Measurements from ENCODE around the gene TP73.

TP73 gene

DNA sequence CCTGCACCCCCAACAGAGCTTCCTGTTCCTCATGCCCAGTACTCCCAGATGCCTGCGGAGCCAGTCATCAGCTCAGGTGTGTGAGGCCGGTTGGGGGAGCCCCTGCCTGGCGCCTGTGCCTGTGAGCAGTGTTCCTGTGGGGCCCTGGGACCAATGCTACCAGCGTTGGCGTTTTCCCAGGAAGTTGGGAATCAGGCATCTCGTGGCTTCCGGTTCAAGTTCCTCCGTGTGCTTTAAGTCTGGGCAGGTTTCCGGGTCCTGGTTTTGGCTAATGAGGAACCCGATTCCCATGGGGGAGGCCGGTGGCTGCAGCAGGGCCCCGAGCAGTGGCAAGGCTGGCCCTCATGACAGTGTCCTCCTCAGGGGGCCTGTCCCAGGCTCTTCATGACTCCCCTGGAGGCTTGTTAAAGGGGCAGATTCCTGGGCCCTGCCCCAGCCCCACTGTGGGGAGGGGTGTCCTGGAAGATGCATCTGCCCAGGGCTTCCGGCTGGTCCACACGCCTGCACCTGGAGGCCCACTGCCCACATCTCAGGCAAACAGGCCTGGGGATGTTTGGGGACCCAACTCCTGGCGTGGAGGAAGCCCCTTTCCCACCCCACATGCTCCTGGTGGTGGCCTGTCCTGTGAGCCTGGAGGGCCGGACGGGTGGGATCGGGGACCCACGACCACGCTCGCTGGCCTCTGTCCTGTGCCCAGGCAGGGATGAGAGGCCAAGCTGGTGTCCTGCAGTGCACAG is 26.2 kb downstream of the TP73 start:
- in situ Hi-C loops (cut with HindIII; ENCODE audit: low pct_ligation_motif_present, low pct_unique_long_range_greater_than_20kb, low sequenced_read_pairs): no loop called here
- no peak for DNase-seq

DNA sequence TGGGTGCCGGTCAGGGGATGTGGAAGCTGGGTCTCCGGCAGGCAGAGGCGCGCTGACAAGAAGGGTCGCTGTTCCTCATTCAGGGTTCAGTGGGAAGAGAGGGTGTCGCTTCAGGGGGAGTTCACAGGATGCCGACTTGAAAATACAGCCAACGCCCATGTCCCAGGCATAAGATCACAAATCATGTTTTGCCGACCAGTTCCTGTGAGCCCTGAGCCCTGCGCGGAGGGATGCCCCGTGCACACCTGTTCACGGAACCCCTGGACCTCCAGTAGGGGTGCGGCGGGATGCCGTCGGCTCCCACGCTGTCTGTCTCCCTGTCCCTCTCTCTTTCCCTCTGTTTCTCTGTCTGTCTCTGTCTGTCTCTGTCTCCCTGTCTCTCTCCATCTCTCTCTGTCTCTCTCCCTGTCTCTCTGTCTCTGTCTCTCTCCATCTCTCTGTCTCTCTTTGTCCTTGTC is 26.8 kb downstream of the TP73 start:
- no peak for DNase-seq
- in situ Hi-C loops (cut with HindIII; ENCODE audit: low pct_ligation_motif_present, low pct_unique_long_range_greater_than_20kb, low sequenced_read_pairs): no loop called here

DNA sequence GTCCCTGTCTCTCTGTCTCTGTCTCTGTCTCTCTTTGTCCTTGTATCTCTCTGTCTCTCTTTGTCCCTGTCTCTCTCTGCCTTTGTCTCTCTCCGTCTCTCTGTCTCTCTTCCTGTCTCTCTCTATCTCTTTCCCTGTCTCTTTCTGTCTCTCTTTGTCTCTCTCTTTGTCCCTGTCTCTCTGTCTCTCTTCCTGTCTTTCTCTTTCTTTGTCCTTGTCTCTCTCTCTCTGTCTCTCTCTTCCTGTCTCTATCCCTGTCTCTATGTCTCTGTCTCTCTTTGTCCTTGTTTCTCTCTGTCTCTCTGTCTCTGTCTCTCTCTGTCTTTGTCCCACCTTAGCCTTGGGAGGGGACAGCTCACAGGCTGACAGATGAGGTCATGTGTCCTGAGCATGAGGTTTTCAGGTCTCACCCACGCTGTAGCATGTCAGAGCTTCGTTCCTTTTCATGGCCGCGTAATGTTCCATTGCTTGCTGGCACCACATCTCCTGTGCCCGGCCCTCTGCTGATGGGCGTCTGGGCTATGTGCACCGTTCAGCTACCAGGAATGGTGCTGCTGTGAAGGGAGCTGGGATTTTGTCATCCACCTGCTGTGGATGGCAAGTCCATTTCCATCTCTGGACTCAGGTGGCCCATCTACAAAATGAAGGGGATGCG is 27.6 kb downstream of the TP73 start:
- DNase-seq: no peak
- in situ Hi-C loops (cut with HindIII; ENCODE audit: low pct_ligation_motif_present, low pct_unique_long_range_greater_than_20kb, low sequenced_read_pairs): no loop called here

DNA sequence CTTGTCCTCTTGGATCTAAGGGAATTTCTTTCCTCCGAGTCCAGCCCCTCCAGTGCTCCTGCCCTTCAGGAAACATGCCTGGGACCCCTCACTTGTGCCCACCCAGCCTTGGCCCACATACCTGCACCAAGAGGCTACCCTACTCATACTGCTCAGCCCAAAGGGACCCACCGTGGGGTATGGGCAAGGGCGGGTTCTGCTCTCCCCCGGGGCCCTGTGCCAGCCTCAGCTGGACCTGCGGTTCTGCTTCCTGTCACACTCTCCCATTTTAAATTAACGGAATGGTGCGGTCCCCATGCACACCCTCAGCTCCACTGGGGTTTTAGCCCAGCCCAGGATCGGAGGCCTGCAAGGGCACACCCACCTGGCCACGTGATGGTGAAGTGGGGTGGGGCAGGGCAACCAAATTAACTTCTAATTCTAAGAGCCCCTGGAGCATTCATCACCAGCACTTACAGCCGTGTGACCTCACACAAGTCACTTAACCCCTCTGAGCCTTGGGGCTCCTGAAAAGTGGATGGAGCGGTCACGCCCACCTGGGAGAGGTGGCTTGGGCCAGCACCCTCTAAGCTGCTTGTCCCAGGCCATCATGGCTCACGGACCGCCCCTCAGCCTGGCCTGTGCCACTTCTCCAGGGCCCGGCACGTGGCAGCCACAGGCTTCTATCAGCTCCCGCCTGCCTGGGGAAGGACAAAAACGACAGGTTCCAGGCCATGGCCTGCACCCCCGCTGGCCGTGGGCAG is 28.3 kb downstream of the TP73 start:
- in situ Hi-C loops (cut with HindIII; ENCODE audit: low pct_ligation_motif_present, low pct_unique_long_range_greater_than_20kb, low sequenced_read_pairs): no loop called here
- DNase-seq: no peak

DNA sequence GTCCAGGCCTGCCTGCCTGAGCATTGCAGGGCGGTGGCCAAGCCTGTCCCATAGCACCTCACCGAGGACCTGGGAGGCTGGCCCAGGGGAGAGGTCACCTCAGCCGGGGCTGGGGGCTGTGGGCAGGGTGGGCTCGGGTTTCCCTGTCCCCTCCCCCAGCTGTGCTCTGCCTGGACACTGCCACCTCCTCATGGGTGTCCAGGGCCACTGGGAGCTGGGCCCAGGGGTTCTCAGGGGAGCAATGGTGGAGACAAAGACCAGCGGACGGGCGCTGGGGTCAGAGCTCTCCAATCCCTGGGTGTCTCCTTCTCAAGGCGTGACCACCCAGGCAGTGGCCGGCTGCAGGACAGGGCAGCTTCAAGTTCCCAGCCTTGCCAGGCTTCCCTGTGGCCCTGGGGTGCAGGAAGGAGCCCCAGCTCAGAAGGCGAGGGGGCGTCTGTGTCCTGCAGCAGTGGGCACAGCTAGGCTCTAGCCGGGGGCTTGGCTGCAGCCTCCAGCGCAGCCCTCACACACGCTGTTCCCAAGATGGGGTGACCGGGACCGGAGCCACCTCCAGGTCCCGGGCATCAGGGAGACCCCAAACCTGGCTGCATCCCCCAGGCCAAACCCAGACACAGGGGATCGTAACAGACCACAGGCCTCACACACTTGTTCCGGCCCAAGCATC is 29.0 kb downstream of the TP73 start:
- in situ Hi-C loops (cut with HindIII; ENCODE audit: low pct_ligation_motif_present, low pct_unique_long_range_greater_than_20kb, low sequenced_read_pairs): no loop called here
- DNase-seq: no peak

DNA sequence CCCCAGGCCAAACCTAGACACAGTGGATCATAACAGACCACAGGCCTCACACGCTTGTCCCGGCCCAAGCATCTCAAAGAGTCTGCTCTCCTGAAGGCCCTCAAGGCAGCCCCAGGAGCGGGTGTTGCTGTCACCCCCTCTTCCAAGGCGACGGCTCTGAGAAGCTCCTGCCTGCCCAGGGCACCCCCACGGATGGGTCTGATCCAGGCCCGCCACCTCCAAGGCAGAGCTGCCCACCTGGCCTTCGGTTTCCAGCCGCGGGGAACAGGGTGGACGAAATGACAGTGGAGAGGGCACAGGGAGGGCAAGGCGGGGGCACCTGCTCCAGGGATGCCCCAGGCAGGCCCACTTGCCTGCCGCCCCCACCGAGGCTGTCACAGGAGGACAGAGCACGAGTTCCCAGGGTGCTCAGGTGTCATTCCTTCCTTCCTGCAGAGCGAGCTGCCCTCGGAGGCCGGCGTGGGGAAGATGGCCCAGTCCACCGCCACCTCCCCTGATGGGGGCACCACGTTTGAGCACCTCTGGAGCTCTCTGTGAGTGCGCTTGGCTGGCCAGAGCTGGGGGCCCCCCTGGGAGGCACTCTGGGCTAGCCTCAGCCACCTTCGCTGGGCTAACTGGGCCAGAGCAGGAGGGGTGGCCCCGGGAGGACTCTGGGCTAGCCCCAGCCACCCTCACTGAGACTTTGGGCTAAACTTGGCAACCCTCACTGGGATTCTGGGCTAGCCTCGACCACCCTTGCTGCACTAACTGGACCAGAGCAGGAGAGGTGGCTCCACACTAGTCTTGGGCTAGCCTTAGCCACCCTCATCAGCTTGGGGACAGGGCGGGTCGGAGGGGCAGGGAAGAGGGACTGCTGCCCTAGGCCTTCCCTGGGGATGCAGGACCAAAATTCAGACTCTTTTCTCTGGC is 29.8 kb downstream of the TP73 start:
- in situ Hi-C loops (cut with HindIII; ENCODE audit: low pct_ligation_motif_present, low pct_unique_long_range_greater_than_20kb, low sequenced_read_pairs): no loop called here
- DNase-seq: no peak

DNA sequence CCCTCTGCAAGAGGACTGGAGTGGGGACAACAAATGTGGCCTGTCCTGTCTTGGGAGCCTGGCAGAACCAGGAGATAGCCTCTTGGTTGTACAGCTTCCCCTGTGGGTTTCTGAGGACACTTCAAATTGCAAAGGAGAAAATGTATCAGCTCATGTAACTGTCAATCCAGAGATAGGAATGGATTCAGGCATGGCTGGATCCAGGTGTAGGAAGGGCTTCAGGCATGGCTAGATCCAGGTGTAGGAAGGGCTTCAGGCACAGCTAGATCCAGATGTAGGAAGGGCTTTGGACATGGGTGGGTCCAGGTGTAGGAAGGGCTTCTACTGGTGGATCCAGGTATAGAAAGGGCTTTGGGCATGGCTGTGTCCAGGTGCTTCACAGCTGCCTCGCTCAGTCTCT is 30.9 kb downstream of the TP73 start:
- in situ Hi-C loops (cut with HindIII; ENCODE audit: low pct_ligation_motif_present, low pct_unique_long_range_greater_than_20kb, low sequenced_read_pairs): no loop called here
- DNase-seq: no peak

DNA sequence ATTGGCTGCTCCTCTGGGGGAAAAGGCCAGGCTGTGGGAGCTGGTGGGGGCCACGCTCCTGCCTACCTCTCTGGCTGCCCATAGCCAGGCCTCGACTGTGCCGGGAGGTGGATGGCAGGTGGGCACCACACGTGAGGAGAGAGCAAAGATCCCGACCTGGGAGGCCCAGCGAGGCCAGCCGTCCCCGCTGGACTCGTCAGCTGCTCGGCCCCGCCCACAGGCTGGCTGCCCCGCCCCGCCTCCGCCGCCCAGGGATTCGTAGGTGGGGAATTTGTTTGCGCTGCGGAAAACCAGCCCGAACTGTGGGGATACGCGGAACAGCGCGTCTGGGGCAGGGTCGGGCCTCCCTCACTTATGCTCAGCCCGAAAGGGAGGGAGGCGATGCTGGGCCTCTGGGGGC is 31.7 kb downstream of the TP73 start:
- no peak for DNase-seq
- in situ Hi-C loops (cut with HindIII; ENCODE audit: low pct_ligation_motif_present, low pct_unique_long_range_greater_than_20kb, low sequenced_read_pairs): no loop called here

DNA sequence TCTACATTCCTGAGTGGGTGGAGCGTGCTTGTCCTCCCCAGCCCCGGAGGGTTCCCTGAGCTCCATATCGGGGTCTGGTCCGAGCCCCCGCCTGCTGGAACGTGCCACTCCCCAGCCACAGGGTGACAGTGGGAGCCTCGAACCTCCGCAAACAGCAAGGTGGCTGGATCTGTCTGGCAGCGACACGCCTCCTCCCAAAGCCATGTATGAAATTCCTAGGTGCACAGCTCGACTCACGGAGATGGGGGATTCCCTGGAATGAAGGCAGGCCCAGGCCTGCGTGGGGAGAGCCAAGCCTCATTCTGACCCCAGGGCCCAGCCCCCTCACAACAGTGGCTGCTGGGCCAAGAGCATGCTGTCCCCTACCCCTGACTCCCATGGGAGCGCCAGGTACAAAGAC is 32.9 kb downstream of the TP73 start:
- no peak for DNase-seq
- in situ Hi-C loops (cut with HindIII; ENCODE audit: low pct_ligation_motif_present, low pct_unique_long_range_greater_than_20kb, low sequenced_read_pairs): no loop called here

DNA sequence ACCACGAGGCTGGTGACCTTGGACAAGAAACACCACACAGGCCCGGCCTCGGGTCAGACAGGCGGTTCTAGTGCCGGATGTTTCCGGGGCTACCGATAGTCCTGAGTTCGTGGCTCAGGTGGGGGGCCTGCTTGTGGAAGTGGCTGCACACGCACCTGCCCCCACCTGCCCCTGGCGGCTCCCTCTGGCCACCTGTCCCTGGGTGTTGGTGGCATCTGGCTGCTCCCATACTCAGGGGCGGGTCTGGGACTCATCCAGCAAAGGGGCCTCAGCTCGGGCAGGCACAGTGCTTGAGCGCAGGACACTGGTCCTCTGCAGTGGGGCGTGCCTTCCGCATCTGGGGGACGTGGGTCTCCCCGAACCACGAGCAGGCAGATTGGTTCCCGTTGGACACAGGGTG is 33.6 kb downstream of the TP73 start:
- in situ Hi-C loops (cut with HindIII; ENCODE audit: low pct_ligation_motif_present, low pct_unique_long_range_greater_than_20kb, low sequenced_read_pairs): no loop called here
- DNase-seq: no peak

DNA sequence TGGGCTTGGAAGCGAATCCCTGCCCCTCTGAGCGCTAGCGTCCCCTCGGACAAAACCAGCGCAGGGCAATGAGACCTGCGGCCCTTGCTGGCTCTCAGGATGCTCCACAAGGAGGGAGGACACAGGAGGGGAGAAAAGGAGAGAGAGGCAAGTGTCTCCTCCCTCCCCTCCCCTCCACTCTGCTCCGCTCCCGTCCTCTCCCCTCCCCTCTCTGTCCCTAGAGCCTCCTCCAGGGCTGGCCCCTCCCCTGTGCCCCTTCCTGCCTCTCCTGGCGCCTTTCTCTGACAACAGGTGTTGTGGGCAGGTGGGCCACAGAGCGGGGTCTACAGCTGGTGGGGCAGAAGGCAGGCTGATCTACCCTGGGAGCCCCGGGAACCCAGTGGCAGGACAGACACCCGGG is 35.2 kb downstream of the TP73 start:
- no peak for DNase-seq
- in situ Hi-C loops (cut with HindIII; ENCODE audit: low pct_ligation_motif_present, low pct_unique_long_range_greater_than_20kb, low sequenced_read_pairs): no loop called here

DNA sequence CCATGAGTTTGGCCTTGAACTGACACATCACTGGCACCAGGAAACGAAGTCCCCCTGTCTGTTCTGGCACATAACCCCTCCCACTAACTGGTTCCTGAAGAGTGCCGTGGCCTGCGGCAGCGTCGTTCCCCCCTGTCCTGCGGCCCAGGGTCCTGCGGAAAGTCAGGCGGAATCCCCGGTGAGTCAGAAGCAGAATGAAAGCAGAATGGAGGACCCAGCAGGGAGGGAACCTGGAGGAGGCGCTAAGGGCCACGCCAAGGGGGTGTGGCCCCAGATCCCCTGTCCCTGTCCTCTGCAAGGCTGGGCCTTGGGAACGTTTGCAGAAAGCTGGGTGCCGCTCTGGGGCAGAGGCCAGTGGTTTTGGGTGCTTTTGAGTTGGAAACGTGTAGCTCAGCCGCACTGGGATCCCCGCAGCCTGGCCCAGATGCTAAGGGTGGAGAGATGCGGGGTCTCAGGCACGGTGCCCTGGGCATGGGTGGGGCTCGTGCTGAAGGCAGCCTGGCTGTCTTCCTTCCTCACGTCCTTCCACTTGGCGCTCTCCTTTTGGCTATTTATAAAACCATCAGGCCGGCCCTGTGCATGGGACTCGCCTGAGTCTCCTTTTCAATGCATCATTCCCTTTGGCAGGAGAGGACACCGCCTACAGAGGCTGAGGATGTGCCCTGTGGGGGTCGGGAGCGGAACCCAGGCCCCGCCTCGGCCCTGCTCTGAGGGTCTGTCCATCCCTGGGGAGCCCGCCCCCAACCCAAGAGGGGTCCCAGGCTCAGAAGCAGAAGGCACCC is 36.2 kb downstream of the TP73 start:
- DNase-seq: no peak
- in situ Hi-C loops (cut with HindIII; ENCODE audit: low pct_ligation_motif_present, low pct_unique_long_range_greater_than_20kb, low sequenced_read_pairs): no loop called here

DNA sequence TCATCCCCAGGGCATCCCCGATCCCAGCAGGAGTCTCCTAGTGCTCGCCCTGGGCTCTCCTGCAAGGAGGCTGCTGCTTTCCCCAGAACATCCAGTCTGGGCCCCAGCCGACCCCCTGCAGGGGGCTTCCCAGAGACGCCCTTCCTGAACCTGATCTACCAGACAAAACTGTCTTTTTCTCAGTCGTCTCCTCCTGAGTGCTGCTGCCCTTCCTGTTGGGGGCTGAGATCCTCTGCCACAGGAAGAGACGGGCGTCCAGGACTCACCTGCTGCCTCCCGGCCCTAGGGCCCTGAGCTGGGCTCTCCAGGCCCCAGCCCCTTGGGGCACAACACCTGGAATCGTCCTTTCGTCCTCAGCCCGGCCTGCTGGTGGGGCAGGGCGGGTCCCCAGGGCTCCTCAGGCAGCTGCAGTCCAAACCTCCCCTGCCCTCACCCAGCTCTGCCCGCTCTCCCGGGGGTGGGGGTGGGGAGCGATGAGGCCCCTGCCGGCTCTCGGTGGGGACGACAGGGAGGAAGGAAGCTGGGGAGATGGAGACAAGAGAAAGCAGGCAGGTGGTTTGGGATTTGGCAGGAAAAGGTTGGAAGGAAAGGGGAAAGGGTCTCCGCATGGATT is 36.9 kb downstream of the TP73 start:
- in situ Hi-C loops (cut with HindIII; ENCODE audit: low pct_ligation_motif_present, low pct_unique_long_range_greater_than_20kb, low sequenced_read_pairs): no loop called here
- no peak for DNase-seq

DNA sequence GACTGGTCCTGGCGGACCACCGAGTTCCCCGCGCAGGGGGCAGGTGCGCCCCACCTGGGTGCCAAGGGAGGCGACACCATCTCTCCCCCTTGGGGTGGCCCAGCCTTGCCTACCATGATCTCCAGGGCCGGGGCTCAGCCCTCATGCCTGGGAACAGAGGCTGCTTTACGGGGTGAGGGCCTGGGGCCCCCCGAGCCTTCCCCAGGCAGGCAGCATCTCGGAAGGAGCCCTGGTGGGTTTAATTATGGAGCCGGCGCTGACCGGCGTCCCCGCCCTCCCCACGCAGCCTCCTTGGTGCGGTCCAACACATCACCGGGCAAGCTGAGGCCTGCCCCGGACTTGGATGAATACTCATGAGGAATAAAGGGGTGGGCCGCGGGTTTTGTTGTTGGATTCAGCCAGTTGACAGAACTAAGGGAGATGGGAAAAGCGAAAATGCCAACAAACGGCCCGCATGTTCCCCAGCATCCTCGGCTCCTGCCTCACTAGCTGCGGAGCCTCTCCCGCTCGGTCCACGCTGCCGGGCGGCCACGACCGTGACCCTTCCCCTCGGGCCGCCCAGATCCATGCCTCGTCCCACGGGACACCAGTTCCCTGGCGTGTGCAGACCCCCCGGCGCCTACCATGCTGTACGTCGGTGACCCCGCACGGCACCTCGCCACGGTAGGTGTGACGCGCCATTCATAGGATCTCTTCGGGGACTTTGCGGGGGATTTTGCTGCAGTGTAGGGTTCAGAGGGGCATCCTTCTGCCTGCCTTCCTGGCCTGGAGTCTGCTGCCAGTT is 38.2 kb downstream of the TP73 start:
- DNase-seq: no peak

DNA sequence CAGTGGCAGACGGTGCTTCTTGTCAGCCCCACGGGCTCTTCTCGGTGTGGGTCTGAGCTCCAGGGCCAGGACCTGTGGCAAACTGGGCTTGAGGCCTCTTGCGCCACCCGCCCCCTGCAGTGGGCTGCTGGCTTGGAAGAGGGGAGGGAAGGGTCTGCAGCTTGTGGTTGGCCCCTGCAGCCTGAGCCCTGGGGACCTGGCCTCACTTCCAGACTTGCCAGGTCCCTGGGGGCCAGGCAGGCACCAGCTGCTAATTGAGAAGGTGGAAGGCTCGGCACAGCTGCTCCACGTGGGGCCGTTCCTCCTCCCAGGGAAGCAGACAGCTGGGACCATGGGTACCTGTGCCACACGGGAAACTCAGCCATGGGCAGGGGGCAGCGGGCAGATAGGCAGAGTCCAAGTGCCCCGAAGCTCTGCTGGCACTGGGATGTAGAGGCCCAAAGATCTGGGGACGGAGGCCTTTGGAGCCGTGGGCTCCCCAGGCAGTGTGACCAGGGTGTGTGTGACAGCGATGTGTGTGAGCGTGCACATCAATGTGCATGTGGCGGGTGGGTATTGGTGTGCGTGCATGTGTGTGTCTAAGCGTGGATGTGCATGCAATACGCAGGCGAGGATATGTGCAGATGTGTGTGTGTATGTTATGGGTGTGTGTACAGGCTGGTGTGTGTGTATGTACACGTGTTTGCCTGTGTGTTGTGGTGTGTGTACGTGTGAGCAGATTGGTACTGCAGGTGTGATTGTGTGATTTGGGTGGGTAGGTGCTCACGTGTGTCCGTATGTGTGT is 39.3 kb downstream of the TP73 start:
- DNase-seq: no peak
- in situ Hi-C loops (cut with HindIII; ENCODE audit: low pct_ligation_motif_present, low pct_unique_long_range_greater_than_20kb, low sequenced_read_pairs): no loop called here

More for the DNA sequence above, 38.2 kb downstream of the TP73 start:
- in situ Hi-C loops (cut with HindIII; ENCODE audit: low pct_ligation_motif_present, low pct_unique_long_range_greater_than_20kb, low sequenced_read_pairs): no loop called here

DNA sequence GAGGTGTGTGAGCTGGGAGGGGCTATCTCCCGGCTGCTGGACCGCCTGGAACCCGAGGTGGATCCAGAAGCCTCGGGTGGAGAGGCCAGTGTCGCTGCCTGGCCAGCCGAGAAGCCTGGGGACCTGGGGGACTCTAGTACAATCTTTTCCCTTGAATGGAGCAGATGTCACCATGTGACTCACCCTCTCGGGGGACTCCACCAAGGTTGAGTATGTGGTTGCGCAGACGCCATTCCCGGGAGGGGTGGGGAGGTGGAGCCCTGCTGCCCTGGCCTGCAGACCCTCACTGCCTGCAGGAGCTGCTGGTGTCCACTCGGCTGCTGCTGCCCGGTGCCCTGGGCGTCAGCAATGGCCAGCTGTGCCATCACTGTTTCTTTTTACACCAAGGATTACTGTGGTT is 40.3 kb downstream of the TP73 start:
- in situ Hi-C loops (cut with HindIII; ENCODE audit: low pct_ligation_motif_present, low pct_unique_long_range_greater_than_20kb, low sequenced_read_pairs): no loop called here
- DNase-seq: no peak

Data from ACHN (cell line).